Peyer's patch (tissue), 4 donors: Measurements from ENCODE around the gene ZMAT5. TPM values are rescaled to one million over a fixed set of nuclear protein-coding genes. Genes with fewer than 3 reads are reported as not detected.

ENCODE experiments used
- DNase-seq, 3 donors: peaks; one replicate each; pipeline ENCODE4 v3.0.0-alpha.2; 2017 to 2019
- H3K27ac ChIP-seq, 4 donors: fragments of 200-600 bp; sonication (generic); one replicate each; pipeline ENCODE4 v1.5.1; 2016 to 2019
- H3K27me3 ChIP-seq, 2 donors: fragments of 200-600 bp; sonication (generic); one replicate each; pipeline ENCODE4 v1.5.1; 2019
- H3K36me3 ChIP-seq, 3 donors: fragments of 200-600 bp; sonication (generic); one replicate each; pipeline ENCODE4 v1.5.1; 2016 to 2019
- H3K4me1 ChIP-seq, 4 donors: fragments of 200-600 bp; sonication (generic); one replicate each; pipeline ENCODE4 v1.5.1; 2016 to 2019
- H3K4me3 ChIP-seq, 4 donors: fragments of 200-600 bp; sonication (generic); 1 replicate in 3 of 4; 2 replicates in 1 of 4; pipeline ENCODE4 v1.5.1; 2016 to 2019; ENCODE audit warnings: mild to moderate bottlenecking in 1 of 4
- H3K9me3 ChIP-seq, 4 donors: fragments of 200-600 bp; sonication (generic); one replicate each; pipeline ENCODE4 v1.5.1; 2016 to 2019; ENCODE audit warnings: mild to moderate bottlenecking in 1 of 4
- CTCF ChIP-seq, 6 experiments: fragments of 450-650 bp in 4 of 6; fragments of 200-600 bp in 2 of 6; sonication (generic) in 1 of 6; IDR thresholded peaks; one replicate each; pipeline ENCODE4 v1.5.1; 2017 to 2019; ENCODE audit warnings: antibody characterized with exemption in 6 of 6, mild to moderate bottlenecking in 3 of 6, moderate library complexity in 1 of 6
- POLR2A ChIP-seq, 2 donors: fragments of 450-650 bp; IDR thresholded peaks; one replicate each; pipeline ENCODE4 v1.5.1; 2017; ENCODE audit warnings: antibody characterized with exemption in 2 of 2, mild to moderate bottlenecking in 2 of 2, moderate library complexity in 2 of 2
- total RNA-seq, 4 donors: library from RNA; depleted of rRNA; stranded (reverse); fragments of >200 nt; gene quantifications; one replicate each; pipeline ENCODE4 v1.1.0, GENCODE V29; 2016

The ZMAT5 gene
- total RNA-seq, 4 donors from 2014 or later, result 16.2 to 22.5 (median 17.9) TPM

- no peak for DNase-seq
- H3K36me3 ChIP-seq, result peaks cover 0 to 14% (median 0%) of the 10 kb centered on the region in 3 donors
- no peaks in the 10 kb centered on the region for H3K27me3 ChIP-seq
- no peaks in the 10 kb centered on the region for H3K4me1 ChIP-seq
- H3K9me3 ChIP-seq, result no peaks in the 10 kb centered on the region
- TF ChIP-seq CTCF (IDR thresholded peaks at IDR 0.05) (no peak), POLR2A (IDR thresholded peaks at IDR 0.05) (no peak)
- no peak overlapping the region for H3K27ac ChIP-seq
- H3K4me3 ChIP-seq, result no peak overlapping the region
Observed at GRCh38 chr22:29742326-29742725, 24.5 kb downstream of the ZMAT5 start.

GRCh38 chr22:29741926-29742325 is 24.9 kb downstream of the ZMAT5 start:
- H3K27ac ChIP-seq, result no peak overlapping the region
- peaks cover 0 to 11% (median 0%) of the 10 kb centered on the region in 3 donors for H3K36me3 ChIP-seq
- no peak overlapping the region for H3K4me3 ChIP-seq
- H3K27me3 ChIP-seq, result no peaks in the 10 kb centered on the region
- no peaks in the 10 kb centered on the region for H3K4me1 ChIP-seq
- TF ChIP-seq CTCF (IDR thresholded peaks at IDR 0.05) (no peak), POLR2A (IDR thresholded peaks at IDR 0.05) (no peak)
- H3K9me3 ChIP-seq, result no peaks in the 10 kb centered on the region
- DNase-seq, result no peak

- Histone ChIP-seq H3K36me3 (peaks cover 0 to 5% (median 0%) of the 10 kb centered on the region in 3 donors), H3K27ac (no peak overlapping the region), H3K4me3 (no peak overlapping the region), H3K27me3 (no peaks in the 10 kb centered on the region), H3K9me3 (no peaks in the 10 kb centered on the region), H3K4me1 (no peaks in the 10 kb centered on the region)
- no peak for DNase-seq
- TF ChIP-seq POLR2A (IDR thresholded peaks at IDR 0.05) (no peak), CTCF (IDR thresholded peaks at IDR 0.05) (no peak)
Observed at GRCh38 chr22:29740216-29740615, 26.6 kb downstream of the ZMAT5 start.

GRCh38 chr22:29739346-29739875 is 27.4 kb downstream of the ZMAT5 start:
- H3K9me3 ChIP-seq, result no peaks in the 10 kb centered on the region
- H3K36me3 ChIP-seq, result peaks cover 0 to 5% (median 0%) of the 10 kb centered on the region in 3 donors
- no peak overlapping the region for H3K4me3 ChIP-seq
- H3K4me1 ChIP-seq, result no peaks in the 10 kb centered on the region
- DNase-seq, result no peak
- H3K27ac ChIP-seq, result no peak overlapping the region
- TF ChIP-seq POLR2A (IDR thresholded peaks at IDR 0.05), result no peak
- no peak for TF ChIP-seq CTCF (IDR thresholded peaks at IDR 0.05)
- no peaks in the 10 kb centered on the region for H3K27me3 ChIP-seq

GRCh38 chr22:29738118-29738815 is 28.5 kb downstream of the ZMAT5 start:
- Histone ChIP-seq H3K9me3 (no peaks in the 10 kb centered on the region), H3K36me3 (peaks cover 0 to 5% (median 0%) of the 10 kb centered on the region in 3 donors), H3K27me3 (no peaks in the 10 kb centered on the region), H3K4me1 (peaks cover 0 to 7% (median 0%) of the 10 kb centered on the region in 4 donors), H3K27ac (no peak overlapping the region), H3K4me3 (no peak overlapping the region)
- TF ChIP-seq POLR2A (IDR thresholded peaks at IDR 0.05), result no peak
- TF ChIP-seq CTCF (IDR thresholded peaks at IDR 0.05), result no peak
- no peak for DNase-seq
